Mesendoderm (in vitro differentiated cells): ENCODE data around the gene EMC1.

ENCODE experiments used
- DNase-seq: peaks from one replicate; pipeline ENCODE4 v3.0.0; 2013
- H2AK5ac ChIP-seq: 2 replicates; pipeline ENCODE4 v1.6.1; 2013; ENCODE audit warnings: low read length, inconsistent platforms
- H2BK120ac ChIP-seq: 2 replicates; pipeline ENCODE4 v1.6.1; 2013; ENCODE audit warnings: low read depth, mild to moderate bottlenecking, low read length, moderate library complexity, mixed read lengths
- H2BK15ac ChIP-seq: replicated peaks from 2 replicates; pipeline ENCODE4 v1.6.1; 2013; ENCODE audit warnings: low read depth, mild to moderate bottlenecking, moderate library complexity
- H2BK5ac ChIP-seq: 2 replicates; pipeline ENCODE4 v1.6.1; 2013; ENCODE audit warnings: low read length, inconsistent platforms
- H3K18ac ChIP-seq: 2 replicates; pipeline ENCODE4 v1.6.1; 2013; ENCODE audit warnings: mild to moderate bottlenecking, low read length, mixed read lengths
- H3K23ac ChIP-seq: one replicate; pipeline ENCODE4 v1.6.1; 2013; ENCODE audit warnings: low read length
- H3K27ac ChIP-seq: 2 replicates; pipeline ENCODE4 v1.5.1; 2013; ENCODE audit warnings: low read depth, mild to moderate bottlenecking, inconsistent platforms, low read length, moderate library complexity
- H3K27me3 ChIP-seq: 2 replicates; pipeline ENCODE4 v1.6.1; 2013; ENCODE audit warnings: low read length, control low read depth, mild to moderate bottlenecking, inconsistent platforms; ENCODE audit not compliant: insufficient read depth, poor library complexity
- H3K36me3 ChIP-seq: 2 replicates; pipeline ENCODE4 v1.6.1; 2013; ENCODE audit warnings: low read length, inconsistent platforms; ENCODE audit not compliant: control insufficient read depth, insufficient read depth
- H3K4ac ChIP-seq: one replicate; pipeline ENCODE4 v1.6.1; 2013; ENCODE audit warnings: low read depth, mild to moderate bottlenecking, low read length, moderate library complexity
- H3K4me1 ChIP-seq: 2 replicates; pipeline ENCODE4 v1.6.1; 2013; ENCODE audit warnings: low read depth, low read length, inconsistent platforms; ENCODE audit not compliant: control insufficient read depth
- H3K4me2 ChIP-seq: 2 replicates; pipeline ENCODE4 v1.6.1; 2013; ENCODE audit warnings: low read length
- H3K4me3 ChIP-seq: 2 replicates; pipeline ENCODE4 v1.5.1; 2013; ENCODE audit warnings: mild to moderate bottlenecking, low read length
- H3K56ac ChIP-seq: one replicate; pipeline ENCODE4 v1.6.1; 2013; ENCODE audit warnings: low read length
- H3K79me1 ChIP-seq: 2 replicates; pipeline ENCODE4 v1.6.1; 2013; ENCODE audit warnings: low read length, inconsistent platforms
- H3K79me2 ChIP-seq: 2 replicates; pipeline ENCODE4 v1.6.1; 2013; ENCODE audit warnings: mild to moderate bottlenecking, low read length; ENCODE audit not compliant: control insufficient read depth, insufficient read depth
- H3K9ac ChIP-seq: 2 replicates; pipeline ENCODE4 v1.6.1; 2013; ENCODE audit warnings: low read length, inconsistent platforms
- H4K5ac ChIP-seq: one replicate; pipeline ENCODE4 v1.6.1; 2013; ENCODE audit warnings: low read length
- H4K8ac ChIP-seq: one replicate; pipeline ENCODE4 v1.6.1; 2013; ENCODE audit warnings: low read depth, mild to moderate bottlenecking, control low read depth, low read length, moderate library complexity
- WGBS: extraction: QIAGEN DNeasy Blood & Tissue Kit; methylation state at CpG from one replicate; pipeline ENCODE4 v1.1.7; 2013; ENCODE audit warnings: low lambda C conversion rate, missing lambda C conversion rate; ENCODE audit not compliant: insufficient coverage; ENCODE audit errors: extremely low coverage; 5-methylcytosine and 5-hydroxymethylcytosine counted together

EMC1 gene

DNA sequence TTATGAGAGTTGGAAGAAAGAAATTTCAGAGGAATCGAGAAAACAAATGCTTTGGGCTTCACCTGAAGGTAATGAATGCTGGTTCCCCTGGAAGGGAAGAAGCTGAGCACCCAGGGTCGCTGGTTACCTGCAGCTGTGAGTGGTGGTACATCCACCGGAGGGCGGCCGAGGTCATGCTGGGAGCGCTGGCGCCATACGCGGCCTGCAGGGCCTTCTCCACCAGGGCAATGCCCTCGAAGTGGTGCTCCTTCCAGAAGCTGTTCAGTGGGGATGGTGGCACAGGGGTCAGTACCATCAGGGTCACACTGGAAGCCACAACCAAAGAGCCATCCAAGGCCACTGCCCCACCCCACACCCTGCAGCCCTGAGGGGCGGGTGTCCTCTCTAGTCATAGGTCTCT, 17.1 kb upstream of the EMC1 start:
- no peak overlapping the region for H3K4ac ChIP-seq
- H3K56ac ChIP-seq: no peak overlapping the region
- H3K4me2 ChIP-seq: no peak overlapping the region
- H2BK5ac ChIP-seq: no peak overlapping the region
- no peaks in the 10 kb centered on the region for H3K4me1 ChIP-seq
- no peak overlapping the region for H3K23ac ChIP-seq
- H4K5ac ChIP-seq: no peak overlapping the region
- H3K79me1 ChIP-seq: no peaks in the 10 kb centered on the region
- H3K9ac ChIP-seq: no peak overlapping the region
- no peak overlapping the region for H3K27ac ChIP-seq
- WGBS: no CpG with 5 or more reads among the region's 11 CpGs
- no peaks in the 10 kb centered on the region for H3K27me3 ChIP-seq
- no peak overlapping the region for H3K4me3 ChIP-seq
- H3K36me3 ChIP-seq: no peaks in the 10 kb centered on the region
- no peak overlapping the region for H2BK120ac ChIP-seq
- no peak overlapping the region for H2AK5ac ChIP-seq
- no peak for DNase-seq
- no peak overlapping the region for H2BK15ac ChIP-seq
- no peak overlapping the region for H3K18ac ChIP-seq
- H3K79me2 ChIP-seq: no peaks in the 10 kb centered on the region
- no peak overlapping the region for H4K8ac ChIP-seq

DNA sequence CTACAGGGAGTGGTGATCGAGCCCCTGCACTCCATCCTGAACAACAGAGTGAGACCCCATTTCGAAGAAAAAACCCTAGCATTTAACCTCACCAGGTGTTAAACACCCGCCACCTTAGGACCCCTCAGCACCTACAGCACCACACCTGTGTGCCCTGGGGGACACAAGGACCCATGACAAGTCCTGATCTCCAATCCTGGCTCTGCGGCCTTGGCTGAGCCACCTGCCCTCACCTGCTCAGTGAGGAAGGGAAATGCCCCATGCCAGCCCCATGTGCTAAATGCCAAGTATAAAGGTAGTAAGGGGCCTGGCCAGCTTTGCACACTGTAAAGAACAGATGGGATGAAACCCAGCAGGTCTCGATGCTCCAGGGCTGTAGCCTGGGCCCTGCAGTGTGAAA, 11.4 kb upstream of the EMC1 start:
- no peak overlapping the region for H4K5ac ChIP-seq

DNA sequence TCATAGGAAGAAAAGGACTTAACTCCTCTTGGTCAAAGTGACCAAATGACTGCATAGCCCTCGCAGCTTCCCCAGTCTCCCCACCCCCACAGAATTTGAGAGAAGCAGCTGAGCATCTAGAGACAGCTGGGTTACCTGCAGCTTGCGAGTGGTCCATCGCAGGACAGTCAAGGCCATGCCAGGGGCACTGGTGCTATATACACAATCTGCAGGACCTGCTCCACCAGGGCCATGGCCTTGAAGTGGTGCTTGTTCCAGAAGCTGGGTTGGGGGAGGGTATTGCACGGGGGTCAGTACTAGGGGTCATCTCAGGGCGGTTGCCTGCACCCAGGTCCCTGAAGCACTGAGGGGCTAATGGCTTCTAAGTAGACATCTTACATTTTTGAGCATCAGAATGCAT, 10.7 kb upstream of the EMC1 start:
- Histone ChIP-seq H2BK120ac (no peak overlapping the region), H3K9ac (no peak overlapping the region), H4K8ac (no peak overlapping the region), H3K56ac (no peak overlapping the region), H3K18ac (no peak overlapping the region), H3K4me3 (no peak overlapping the region), H3K79me1 (no peaks in the 10 kb centered on the region), H3K36me3 (peaks cover 15% of the 10 kb centered on the region), H3K4me2 (no peak overlapping the region), H3K27me3 (no peaks in the 10 kb centered on the region), H4K5ac (no peak overlapping the region), H3K79me2 (no peaks in the 10 kb centered on the region), H3K27ac (no peak overlapping the region), H3K4ac (no peak overlapping the region), H2BK15ac (no peak overlapping the region), H2AK5ac (no peak overlapping the region), H2BK5ac (no peak overlapping the region), H3K23ac (no peak overlapping the region), H3K4me1 (no peaks in the 10 kb centered on the region)
- no CpG with 5 or more reads among the region's 5 CpGs for whole genome bisulfite sequencing
- DNase-seq: no peak

More for the DNA sequence above, 11.4 kb upstream of the EMC1 start:
- Histone ChIP-seq H3K79me1 (no peaks in the 10 kb centered on the region), H3K27me3 (no peaks in the 10 kb centered on the region), H3K4ac (no peak overlapping the region), H2BK15ac (no peak overlapping the region), H2AK5ac (no peak overlapping the region), H3K36me3 (peaks cover 8% of the 10 kb centered on the region), H3K23ac (no peak overlapping the region), H3K79me2 (no peaks in the 10 kb centered on the region), H3K4me1 (no peaks in the 10 kb centered on the region), H3K27ac (no peak overlapping the region), H3K4me3 (no peak overlapping the region), H3K4me2 (no peak overlapping the region), H3K9ac (no peak overlapping the region), H2BK5ac (no peak overlapping the region), H4K8ac (no peak overlapping the region), H2BK120ac (no peak overlapping the region), H3K18ac (no peak overlapping the region), H3K56ac (no peak overlapping the region)
- no peak for DNase-seq
- WGBS: no CpG with 5 or more reads among the region's 5 CpGs

DNA sequence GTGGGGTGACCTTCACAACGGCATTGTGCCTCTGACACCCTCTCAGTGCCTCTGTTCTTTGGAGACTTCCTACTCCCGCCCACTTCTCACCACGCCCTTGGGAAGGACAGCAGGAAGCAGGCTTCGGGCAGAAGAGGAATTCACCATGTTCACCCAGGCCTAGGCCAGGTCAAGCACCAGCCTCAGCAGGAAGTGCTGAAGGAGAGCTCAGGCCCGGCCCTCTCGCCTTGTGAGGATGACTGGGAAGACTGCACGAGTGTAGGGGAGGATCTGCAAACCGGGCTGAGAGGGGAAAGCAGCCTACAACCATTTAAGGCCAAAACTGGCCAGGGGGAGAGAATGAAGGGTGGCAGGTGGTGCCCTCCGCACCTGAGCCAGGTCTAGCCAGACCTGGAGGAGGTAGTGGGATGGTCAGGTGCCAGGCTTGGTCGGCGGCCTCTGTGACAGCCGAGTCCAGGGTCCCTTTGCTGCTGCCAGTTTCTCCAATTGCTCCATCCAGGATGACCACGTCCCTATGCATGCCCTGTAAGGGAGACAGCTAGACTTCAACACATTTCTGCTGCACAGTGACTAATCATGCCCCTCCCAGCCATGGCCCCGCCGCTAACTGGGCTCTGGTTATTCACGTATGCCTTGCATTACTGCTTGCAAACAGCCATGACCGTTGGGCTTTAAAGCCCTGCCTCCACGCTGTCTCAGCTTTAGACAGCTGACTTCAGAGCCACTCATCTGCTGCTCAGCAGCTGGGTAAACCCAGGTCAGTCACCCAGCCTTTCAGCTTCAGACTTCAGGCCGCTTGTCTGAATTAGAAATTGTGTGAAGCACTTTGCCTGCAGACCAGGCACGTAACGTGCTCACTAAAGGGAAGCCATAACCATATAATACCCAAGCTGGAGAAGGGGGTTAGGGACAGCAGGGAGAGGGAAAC, 9.2 kb upstream of the EMC1 start:
- H3K79me1 ChIP-seq: peaks cover 7% of the 10 kb centered on the region
- no peak overlapping the region for H3K9ac ChIP-seq
- H3K4me3 ChIP-seq: no peak overlapping the region
- no peak overlapping the region for H2BK120ac ChIP-seq
- H4K8ac ChIP-seq: no peak overlapping the region
- H4K5ac ChIP-seq: no peak overlapping the region
- DNase-seq: no peak
- no peak overlapping the region for H2AK5ac ChIP-seq
- H3K4ac ChIP-seq: no peak overlapping the region
- peaks cover 18% of the 10 kb centered on the region for H3K36me3 ChIP-seq
- no peak overlapping the region for H3K56ac ChIP-seq
- no CpG with 5 or more reads among the region's 21 CpGs for WGBS
- H3K27me3 ChIP-seq: no peaks in the 10 kb centered on the region
- H3K27ac ChIP-seq: no peak overlapping the region
- H3K4me2 ChIP-seq: no peak overlapping the region
- no peaks in the 10 kb centered on the region for H3K4me1 ChIP-seq
- no peak overlapping the region for H3K23ac ChIP-seq
- H2BK15ac ChIP-seq: no peak overlapping the region
- no peak overlapping the region for H3K18ac ChIP-seq
- peaks cover 5% of the 10 kb centered on the region for H3K79me2 ChIP-seq
- no peak overlapping the region for H2BK5ac ChIP-seq

DNA sequence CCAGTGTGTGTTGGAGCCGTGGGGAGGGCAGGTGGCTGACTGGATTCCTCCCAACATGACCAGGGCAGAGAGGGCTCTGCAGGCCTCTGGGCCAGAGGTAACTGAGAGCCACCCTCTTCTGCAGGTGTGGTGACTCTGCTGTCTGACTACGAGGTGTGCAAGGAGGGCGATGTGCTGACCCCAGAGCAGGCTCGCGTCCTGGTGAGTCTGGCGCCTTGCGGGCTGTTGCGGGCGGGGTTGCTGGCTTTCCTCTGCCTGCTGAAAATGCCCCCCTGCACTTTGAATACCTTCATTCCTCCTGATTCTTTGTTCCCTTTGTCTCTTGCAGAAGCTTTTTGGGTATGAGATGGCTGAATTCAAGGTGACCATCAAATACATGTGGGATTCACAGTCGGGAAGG, 7.0 kb upstream of the EMC1 start:
- H2AK5ac ChIP-seq: no peak overlapping the region
- no peak overlapping the region for H2BK120ac ChIP-seq
- peaks cover 14% of the 10 kb centered on the region for H3K79me1 ChIP-seq
- H3K23ac ChIP-seq: no peak overlapping the region
- no peak for DNase-seq
- WGBS: no CpG with 5 or more reads among the region's 10 CpGs
- H3K27ac ChIP-seq: no peak overlapping the region
- H3K56ac ChIP-seq: no peak overlapping the region
- no peak overlapping the region for H3K18ac ChIP-seq
- peaks cover 18% of the 10 kb centered on the region for H3K36me3 ChIP-seq
- H3K4me3 ChIP-seq: no peak overlapping the region
- peaks cover 1% of the 10 kb centered on the region for H3K4me1 ChIP-seq
- no peak overlapping the region for H4K8ac ChIP-seq
- H3K9ac ChIP-seq: no peak overlapping the region
- H3K27me3 ChIP-seq: no peaks in the 10 kb centered on the region
- H2BK5ac ChIP-seq: no peak overlapping the region
- peaks cover 25% of the 10 kb centered on the region for H3K79me2 ChIP-seq
- no peak overlapping the region for H4K5ac ChIP-seq
- no peak overlapping the region for H3K4ac ChIP-seq
- no peak overlapping the region for H2BK15ac ChIP-seq
- no peak overlapping the region for H3K4me2 ChIP-seq
